GM12892 (cell line): ENCODE results near the gene DAW1.

Source experiments
- POLR2A ChIP-seq: IDR thresholded peaks from 2 replicates; pipeline ENCODE4 v1.6.1; 2011; ENCODE audit warnings: low read depth, low read length, control low read depth
- POLR2AphosphoS5 ChIP-seq: IDR thresholded peaks from 2 replicates; pipeline ENCODE4 v1.6.1; 2011; ENCODE audit warnings: low read depth, low read length, control low read depth
- TAF1 ChIP-seq: IDR thresholded peaks from 2 replicates; pipeline ENCODE4 v1.6.1; 2011; ENCODE audit warnings: low read depth, mild to moderate bottlenecking, control low read depth, low read length, borderline replicate concordance

GRCh38 chr2:227826019-227826521, 45.4 kb upstream of the DAW1 start:
- TF ChIP-seq POLR2A (no peak), POLR2AphosphoS5 (no peak), TAF1 (no peak)
